HG03025 (cell line): ENCODE data around the gene HS6ST3.
"Not testable (repeated sequence)": the region's sequence is repeated elsewhere in the genome, so short reads cannot be mapped to it uniquely, and the experiment has no call there.

Experiments used
- ATAC-seq: cut with Tn5 transposase; IDR thresholded peaks from one replicate; pipeline ENCODE4 v1.9.1; 2021; ENCODE audit warnings: mild to moderate bottlenecking, moderate library complexity; ENCODE audit not compliant: unreplicated experiment, low FRiP score

Gene HS6ST3

DNA sequence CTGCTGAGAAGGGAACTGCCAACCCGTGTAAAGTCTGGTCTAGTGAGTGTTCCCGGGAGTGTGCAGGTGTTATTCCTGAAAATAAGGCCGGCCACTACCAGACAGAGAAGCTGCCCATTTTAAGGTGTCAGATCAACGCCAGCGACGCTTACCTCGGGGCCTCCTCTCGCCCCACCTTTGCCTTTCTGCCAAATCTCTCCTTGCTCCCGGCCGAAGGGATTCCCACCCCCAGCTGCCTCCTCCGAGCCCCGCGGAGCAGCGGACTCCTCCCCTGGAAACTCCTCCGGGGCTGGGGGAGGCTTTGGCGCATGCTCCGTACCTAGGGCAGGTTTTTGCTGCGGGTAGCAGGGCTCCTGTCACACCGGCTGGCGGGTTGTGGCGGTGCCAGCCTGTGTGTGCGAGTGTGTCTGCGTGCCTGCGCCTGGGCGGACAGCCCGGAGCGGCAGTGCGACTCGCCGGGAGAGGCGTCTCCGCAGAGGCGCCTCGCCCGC is at the start of gene HS6ST3:
Gene HS6ST3, plus strand, starts transcription at position 359 of the 491 bp plus-strand sequence.
- ATAC-seq: no peak

DNA sequence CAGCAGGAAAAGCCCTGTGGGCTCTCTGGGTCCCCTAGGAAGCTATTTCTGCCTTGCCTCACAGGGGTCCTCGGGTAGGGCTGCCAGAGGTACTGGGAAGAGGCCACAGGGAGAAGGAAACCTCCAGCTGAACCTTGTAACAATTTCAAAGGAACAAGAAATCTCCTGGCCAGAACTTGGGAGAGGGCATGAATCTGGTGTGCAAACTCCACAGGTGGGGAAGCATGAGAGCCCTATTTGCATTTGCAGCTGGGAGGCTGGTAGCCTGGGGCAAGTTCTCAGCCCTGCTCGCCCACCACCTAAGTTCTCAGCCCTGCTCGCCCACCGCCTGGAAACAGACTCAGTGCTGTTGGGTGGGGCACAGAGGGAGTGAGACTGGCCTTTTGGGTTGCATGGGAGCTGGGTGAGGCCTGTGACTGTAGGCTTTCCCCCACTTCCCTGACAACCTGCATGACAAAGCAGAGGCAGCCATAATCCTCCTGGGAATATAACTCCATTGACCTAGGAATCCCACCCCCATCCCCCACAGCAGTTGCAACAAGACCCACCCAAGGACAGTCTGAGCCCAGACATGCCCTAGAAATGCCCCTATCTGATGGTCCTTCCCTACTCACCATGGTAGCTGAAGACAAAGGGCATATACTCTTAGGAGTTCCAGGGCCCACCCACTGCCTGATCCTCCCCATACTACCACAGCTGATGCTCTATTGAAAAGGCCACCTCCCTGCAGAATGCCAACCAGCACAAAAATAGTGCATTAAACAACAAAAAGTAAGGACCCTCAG is 48.4 kb upstream of the HS6ST3 start:
- no peak for ATAC-seq

DNA sequence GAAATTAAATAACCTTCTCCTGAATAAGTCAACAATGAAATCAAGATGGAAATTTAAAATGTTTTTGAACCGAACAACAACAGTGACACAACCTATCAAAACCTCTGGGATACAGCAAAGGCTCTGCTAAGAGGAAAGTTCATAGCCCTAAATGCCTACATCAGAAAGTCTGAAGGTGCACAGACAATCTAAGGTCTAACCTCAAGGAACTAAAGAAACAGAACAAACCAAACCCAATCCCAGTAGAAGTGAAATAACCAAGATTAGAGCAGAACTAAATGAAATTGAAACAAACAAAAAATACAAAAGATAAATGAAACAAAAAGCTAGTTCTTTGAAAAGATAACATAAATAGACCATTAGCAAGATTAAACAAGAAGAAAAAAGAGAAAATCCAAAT is 45.7 kb upstream of the HS6ST3 start:
- ATAC-seq: no peak

DNA sequence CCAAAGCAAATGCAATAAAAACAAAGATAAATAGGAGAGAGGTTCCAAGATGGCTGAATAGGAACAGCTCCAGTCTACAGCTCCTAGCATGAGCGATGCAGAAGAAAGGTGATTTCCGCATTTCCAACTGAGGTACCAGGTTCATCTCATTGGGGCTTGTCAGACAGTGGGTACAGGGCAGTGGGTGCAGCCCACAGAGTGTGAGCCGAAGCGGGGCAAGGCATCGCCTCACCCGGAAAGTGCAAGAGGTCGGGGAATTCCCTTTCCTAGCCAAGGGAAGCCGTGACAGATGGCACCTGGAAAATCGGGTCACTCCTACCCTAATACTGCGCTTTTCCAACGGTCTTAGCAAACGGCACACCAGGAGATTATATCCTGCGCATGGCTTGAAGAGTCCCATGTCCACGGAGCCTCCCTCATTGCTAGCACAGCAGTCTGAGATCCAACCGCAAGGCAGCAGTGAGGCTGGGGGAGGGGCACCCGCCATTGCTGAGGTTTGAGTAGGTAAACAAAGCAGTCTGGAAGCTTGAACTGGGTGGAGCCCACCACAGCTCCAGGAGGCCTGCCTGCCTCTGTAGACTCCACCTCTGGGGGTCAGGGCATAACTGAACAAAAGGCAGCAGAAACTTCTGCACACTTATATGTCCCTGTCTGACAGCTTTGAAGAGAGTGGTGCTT is 43.3 kb upstream of the HS6ST3 start:
- not testable (repeated sequence) for ATAC-seq

DNA sequence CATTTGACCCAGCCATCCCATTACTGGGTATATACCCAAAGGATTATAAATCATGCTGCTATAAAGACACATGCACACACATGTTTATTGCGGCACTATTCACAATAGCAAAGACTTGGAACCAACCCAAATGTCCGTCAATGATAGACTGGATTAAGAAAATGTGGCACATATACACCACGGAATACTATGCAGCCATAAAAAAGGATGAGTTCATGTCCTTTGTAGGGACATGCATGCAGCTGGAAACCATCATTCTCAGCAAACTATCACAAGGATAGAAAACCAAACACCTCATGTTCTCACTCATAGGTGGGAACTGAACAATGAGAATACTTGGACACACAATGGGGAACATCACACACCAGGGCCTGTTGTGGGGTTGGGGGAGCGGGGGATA is 39.0 kb upstream of the HS6ST3 start:
- not testable (repeated sequence) for ATAC-seq

DNA sequence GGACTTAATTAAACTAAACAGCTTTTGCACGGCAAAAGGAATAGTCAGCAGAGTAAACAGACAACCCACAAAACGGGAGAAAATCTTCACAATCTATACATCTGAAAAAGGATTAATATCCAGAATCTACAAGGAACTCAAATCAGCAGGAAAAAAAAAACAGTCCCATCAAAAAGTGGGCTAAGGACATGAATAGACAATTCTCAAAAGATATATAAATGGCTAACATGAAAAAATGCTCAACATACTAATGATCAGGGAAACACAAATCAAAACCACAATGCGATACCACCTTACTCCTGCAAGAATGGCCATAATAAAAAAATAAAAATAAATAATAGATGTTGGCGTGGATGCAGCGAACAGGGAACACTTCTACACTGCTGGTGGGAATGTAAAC is 38.4 kb upstream of the HS6ST3 start:
- not testable (repeated sequence) for ATAC-seq

DNA sequence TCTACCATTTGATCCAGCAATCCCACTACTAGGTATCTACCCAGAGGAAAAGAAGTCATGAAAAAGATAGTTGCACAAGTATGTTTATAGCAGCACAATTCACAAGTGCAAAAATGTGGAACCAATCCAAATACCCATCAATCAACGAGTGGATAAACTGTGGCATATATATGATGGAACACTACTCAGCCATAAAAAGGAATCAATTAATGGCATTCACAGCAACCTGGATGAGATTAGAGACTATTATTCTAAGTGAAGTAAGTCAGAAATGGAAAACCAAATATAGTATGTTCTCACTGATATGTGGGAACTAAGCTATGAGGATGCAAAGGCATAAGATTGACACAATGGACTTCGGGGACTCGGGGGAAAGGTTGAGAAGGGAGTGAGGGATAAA is 38.0 kb upstream of the HS6ST3 start:
- not testable (repeated sequence) for ATAC-seq

DNA sequence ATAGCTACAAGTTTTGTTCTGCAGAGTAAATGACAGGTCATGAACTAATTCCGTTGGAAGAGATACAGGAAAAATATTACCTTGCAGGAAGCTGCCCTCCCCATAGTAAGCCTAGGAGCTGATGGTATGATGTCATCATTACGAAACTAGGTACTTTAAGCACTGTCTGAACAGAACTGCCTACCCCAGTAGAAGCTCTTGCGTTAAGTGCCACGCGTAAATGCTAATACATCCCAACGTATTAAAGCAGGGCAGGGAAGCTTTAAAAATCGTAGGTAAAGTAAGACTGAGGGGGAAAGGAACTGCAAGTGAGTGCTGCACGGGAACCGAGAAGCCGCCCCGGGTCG is 37.3 kb upstream of the HS6ST3 start:
- peak; percentile 46 for ATAC-seq

DNA sequence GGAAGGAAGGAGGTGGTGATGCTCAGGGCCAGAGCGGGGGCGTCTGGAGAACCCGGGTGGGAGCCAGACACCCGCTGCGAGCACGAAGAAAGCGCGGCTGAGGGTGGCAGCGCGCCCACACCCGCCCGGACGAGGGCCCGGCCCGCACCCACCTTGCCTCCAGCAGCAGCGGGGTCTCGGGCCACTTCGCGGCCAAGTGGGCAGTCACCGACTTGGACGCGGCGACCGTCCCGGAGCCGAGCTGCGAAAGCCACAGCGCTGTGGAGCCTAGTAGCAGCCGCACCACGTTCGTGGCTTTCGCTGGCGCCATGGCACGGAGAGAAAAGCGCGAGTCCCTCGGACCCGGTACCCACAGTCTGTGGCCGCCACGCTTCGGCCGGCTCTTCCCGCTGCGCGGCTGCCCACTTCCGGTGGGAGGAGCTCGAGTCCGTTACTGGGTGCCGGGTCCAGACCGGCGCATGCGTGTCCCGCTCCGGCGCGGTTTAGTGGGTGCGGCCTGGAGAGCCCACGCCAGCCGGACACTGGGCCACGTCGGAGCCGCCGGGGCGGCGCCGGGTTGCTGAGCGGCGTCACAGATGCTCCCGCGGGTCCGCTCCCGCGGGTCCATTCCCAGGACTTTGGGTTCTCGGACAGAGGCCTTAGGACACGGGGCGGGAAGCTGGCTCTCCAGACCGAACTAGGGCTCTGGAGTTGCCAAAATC is 36.8 kb upstream of the HS6ST3 start, which contains the start of gene UGGT2:
Gene UGGT2, minus strand, starts transcription at position 399 of the 701 bp plus-strand sequence. Its CDS starts 89 bp downstream, at position 310.
- ATAC-seq: peak; percentile 98

DNA sequence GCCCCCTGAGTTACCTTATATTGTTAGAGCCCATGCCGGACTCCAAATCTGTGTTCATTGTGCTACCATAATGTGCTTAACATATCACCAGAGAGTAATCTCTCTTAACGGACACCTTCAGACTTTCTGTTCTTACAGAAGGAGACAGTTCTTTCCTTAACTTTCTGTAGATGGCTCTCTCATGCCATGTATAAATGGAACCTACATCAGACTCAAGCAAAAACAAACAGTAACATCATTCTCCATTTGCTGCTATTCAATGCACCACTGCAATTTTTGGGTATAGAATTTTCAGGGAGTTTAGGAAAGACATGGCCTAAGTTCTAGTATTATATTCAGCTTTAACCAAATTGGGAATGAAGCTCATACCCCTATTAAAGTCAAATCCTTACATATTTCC is 24.1 kb upstream of the HS6ST3 start:
- no peak for ATAC-seq

DNA sequence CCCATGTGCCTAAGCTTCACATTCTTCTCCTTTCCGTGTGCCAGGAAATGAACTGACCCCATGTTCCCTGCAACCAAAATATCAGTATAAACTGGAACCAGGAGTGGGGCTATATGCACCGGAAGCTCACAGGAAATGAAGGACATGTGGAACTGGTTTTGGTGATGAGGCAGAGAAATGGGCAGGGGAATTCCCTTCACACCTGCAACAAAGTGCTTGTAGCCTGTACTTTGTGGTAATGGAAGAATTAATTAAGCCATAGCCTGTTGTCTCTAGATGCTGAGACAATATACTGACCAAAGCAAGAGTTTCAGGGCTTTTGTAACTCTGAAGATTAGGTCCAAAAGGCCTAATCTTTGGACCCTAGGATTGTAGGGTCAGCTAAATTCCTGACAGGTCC is 21.2 kb upstream of the HS6ST3 start:
- ATAC-seq: no peak

DNA sequence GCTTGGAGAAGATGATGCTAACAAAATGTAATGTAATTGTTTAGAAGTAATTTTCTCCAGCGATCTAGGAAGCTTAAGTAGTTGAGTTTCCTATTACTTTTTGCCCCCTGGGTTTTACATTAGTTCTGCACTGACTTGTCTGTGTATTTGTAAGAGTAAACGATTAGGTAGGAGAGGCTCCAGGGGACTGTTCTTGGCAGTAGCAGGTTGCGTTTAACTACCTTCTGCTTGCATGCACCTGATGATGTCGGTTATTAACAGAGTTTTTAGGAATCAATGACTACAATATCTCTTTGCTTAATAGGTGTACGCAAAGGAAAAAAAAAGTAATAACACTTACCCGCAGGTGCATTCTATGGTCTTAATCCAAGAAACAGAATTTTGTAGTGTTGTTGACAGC is 18.4 kb upstream of the HS6ST3 start:
- no peak for ATAC-seq

DNA sequence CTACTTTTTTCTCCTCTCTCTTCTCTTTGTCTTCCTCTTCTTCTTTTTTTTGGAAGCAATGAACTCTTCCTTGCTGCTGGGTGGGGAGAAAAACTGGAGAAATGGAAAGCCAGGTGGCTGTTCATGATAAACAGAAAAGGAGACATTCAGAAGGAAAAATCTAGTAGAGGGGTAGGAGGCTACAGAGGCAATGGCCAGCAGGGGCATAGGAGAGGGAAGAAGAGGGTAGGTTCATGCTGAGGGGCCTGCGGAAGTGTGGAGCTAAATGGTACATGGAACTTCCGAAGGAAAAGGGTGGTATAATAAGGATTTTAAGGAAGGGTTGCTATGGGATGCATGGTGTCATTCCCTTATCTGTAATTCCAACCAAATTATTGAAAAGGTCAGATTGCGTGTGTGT is 17.5 kb upstream of the HS6ST3 start:
- ATAC-seq: no peak

DNA sequence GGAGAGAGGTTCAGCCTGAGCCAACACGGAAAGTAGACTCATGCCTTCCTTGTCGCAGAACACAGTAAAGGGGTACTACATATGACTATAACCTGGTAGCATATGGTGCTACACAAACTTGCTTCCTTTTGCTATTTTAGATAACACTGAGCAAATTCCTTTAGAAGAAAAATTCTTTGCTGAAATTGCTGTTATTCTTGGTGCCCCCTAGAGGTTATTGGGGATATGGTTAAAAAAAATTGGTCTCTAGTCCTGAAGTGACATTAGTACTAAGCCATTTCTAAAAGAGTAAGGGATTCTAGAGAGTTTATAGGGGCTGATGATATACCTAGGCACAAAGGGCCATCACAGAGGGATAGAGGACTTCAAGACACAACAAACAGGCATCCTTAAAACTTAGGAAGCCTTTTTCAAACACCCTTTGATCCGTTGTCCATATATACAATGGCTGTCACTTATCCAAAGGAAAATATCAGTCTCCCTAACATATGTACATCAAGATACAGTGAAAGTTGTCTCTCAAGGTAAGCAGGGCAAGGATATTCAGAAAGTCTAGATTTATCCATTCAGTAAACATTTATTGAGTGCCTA is 13.9 kb upstream of the HS6ST3 start:
- no peak for ATAC-seq

DNA sequence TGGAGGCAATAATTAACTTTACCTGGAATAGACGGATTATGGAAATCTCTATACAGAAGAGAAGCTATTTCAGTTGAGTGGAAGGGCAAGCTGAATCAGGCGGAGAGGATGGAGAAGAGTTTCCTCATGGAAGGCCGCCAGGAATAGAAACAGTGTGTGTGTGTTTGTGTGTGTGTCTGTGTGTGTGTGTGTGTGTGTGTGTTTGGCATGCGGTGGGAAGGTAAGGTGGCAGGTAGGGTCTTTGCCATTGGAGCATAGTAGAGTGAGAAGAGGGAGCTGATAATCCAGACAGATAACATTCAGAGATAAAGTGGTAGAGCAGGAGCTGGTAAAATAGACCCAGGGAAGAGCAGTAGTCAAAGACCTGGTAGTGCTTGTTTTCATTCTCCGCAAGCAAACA is 9.2 kb upstream of the HS6ST3 start:
- no peak for ATAC-seq

DNA sequence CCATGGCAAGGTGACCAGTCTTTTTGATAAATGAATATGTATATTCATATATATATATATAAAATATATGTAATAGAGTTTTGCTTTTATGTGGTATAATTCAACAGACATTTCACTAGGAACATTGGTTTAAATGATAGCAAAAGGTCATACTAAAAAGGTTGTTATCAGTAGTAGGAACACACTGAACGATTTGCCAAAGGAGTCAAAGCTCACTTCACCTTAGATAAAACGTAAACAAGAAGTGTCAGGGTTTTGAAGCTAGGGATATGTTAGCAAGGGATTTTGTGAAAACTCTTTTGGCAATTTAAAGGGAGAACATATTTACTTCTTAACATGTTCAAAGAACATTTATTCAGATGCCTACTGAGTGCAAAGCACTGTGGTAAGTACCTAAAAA is 8.0 kb upstream of the HS6ST3 start:
- no peak for ATAC-seq

DNA sequence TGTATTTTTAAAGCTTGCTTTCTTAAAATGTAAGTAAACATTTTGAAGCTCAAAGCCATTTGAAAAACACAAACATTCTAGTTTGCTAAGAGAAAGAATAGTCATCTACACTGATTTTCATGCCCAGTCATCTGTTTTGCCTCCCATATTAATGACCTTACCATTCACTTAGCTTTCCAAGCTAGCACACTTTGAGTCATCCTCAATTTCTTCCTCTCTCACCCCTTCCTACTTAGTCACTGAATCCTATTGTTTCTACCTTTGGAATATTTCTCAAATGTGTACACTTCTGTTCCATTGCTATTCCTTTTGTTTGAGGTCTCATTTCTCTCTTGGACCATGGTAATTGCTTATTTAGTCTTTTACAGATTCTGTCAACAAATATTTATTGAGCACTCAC is 7.3 kb upstream of the HS6ST3 start:
- no peak for ATAC-seq

DNA sequence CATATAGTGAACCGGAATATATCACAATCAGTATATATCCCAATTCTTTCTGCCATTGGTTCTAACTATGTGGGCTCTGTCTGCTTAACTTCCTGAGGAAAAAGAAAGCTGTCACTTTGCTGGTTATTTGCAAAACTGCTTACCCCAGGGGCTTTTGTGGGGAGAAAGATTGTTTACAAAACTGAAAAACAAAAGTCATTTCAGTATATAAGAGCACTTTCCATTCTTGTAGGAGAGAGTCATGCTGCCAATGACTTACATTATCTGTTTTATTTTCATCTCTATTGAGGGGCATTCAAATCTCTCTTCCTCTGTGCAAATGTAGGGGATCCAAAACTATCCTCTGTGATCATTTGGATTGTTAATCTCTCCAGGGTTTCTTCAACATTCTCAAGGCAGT is 3.2 kb upstream of the HS6ST3 start:
- no peak for ATAC-seq

DNA sequence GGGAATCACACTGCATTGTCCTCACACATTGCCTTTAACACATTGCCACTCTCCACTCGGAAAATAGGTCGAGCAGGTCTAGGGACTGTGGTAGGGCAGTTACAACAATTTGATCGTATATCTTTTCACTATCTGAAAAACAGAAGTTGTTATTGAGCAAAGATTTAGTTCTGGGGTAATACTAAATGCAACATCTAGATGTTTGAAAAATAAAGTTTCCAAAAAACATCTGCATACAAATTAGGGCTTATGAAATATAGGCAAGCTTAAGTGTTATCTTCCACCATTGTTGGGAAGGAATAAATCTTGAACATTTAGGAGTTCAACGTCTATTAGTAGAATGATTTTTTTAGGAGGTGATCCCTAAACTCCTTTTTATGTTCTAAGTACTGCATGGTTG is 768 bp upstream of the HS6ST3 start:
- no peak for ATAC-seq

DNA sequence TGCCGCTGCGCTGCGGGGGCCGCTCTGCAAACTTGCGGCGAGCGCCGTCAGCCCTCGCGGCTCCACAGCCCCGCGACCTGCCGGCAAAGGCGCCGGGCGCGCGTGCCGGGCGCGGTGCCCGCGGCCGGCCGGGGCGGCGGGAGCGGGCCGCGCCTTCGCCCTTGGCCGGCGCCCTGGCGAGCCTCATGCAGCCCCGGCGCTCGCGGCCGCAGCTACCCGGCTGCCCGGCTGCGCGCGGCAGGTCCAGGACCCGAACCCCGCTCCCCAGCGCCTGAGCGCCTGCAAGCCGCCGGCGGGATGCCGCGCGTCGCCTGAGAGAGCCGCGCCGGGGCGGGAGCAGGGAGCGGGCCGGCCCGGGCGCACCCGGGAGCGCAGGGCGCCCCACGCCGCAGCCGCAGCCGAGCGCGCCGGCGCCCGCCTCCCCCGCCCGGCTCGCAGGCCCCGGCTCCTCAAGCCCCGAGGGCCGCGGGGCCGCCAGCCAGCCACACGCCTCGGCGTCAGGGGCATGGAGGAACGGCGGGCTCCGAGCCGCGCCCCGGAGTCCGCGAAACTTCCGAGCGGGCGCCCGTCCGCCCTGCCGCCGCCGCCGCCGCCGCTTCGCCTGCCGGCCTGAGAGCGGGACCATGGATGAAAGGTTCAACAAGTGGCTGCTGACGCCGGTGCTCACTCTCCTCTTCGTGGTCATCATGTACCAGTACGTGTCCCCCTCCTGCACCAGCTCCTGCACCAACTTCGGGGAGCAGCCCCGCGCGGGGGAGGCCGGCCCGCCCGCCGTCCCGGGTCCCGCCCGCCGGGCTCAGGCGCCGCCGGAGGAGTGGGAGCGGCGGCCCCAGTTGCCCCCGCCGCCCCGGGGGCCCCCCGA is 564 bp downstream of the HS6ST3 start:
- ATAC-seq: no peak
